Endothelial cell of umbilical vein (primary cell): ENCODE data around the gene SNX9. TPM values are rescaled to one million over a fixed set of nuclear protein-coding genes. Genes with fewer than 3 reads are reported as not detected.

ENCODE experiments used
- BruUV-seq: library from RNA; stranded (reverse); fragments of 400-500 nt; replicated peaks from 2 replicates; lab custom pipeline; 2021; lab: Mats Ljungman, UMichigan
- CTCF ChIA-PET: fragments of 300-600, 350-600 bp; sonication (Branson Sonifier 250); formaldehyde crosslinking; loops from one replicate; lab custom pipeline; 2021; ENCODE audit warnings: antibody characterized with exemption, inconsistent platforms; lab: Charles Lee
- POLR2A ChIA-PET: fragments of 300-600, 350-600 bp; sonication (Branson Sonifier 250); formaldehyde crosslinking; loops from one replicate; lab custom pipeline; 2021; ENCODE audit warnings: antibody characterized with exemption, inconsistent platforms; lab: Charles Lee
- DNase-seq: peaks from one replicate; pipeline ENCODE4 v3.0.0-alpha.2; 2011; ENCODE audit warnings: low read depth, low spot score
- FAIRE-seq: peaks from 2 replicates; lab custom pipeline; 2011; peaks lifted over from hg19 to GRCh38; lab: Jason Lieb, UNC
- H2AFZ ChIP-seq: 2 replicates; pipeline ENCODE4 v1.6.0; 2012; ENCODE audit warnings: low read depth, low read length, control low read depth, inconsistent platforms
- H3K27ac ChIP-seq: 2 replicates; pipeline ENCODE4 v1.5.1; 2011; ENCODE audit warnings: low read depth, mild to moderate bottlenecking, control low read depth, low read length, moderate library complexity; ENCODE audit not compliant: insufficient read depth
- H3K27me3 ChIP-seq, 2 experiments: 2 replicates each; pipeline versions ENCODE4 v1.6.0 to v1.6.1; 2011; ENCODE audit warnings: low read length in 2 of 2, mixed read lengths in 1 of 2; ENCODE audit not compliant: control insufficient read depth in 2 of 2, insufficient read depth in 2 of 2
- H3K36me3 ChIP-seq, 2 experiments: 2 replicates in 1 of 2; 3 replicates in 1 of 2; pipeline ENCODE4 v1.5.1; 2011; ENCODE audit warnings: low read length in 2 of 2, mild to moderate bottlenecking in 1 of 2, moderate library complexity in 1 of 2; ENCODE audit not compliant: control insufficient read depth in 2 of 2, insufficient read depth in 2 of 2; ENCODE audit errors: extremely low read depth in 1 of 2
- H3K4me1 ChIP-seq: 3 replicates; pipeline ENCODE4 v1.5.1; 2011; ENCODE audit warnings: mild to moderate bottlenecking, low read length; ENCODE audit not compliant: control insufficient read depth, insufficient read depth; ENCODE audit errors: extremely low read depth
- H3K4me2 ChIP-seq: 2 replicates; pipeline ENCODE4 v1.6.1; 2011; ENCODE audit warnings: low read length, control low read depth, mixed read lengths; ENCODE audit not compliant: insufficient read depth
- H3K4me3 ChIP-seq, 3 experiments: fragments of 200-600 bp in 1 of 3; sonication (generic), shearing (Covaris generic) in 1 of 3; replicated peaks in 1 of 3; 2 replicates each; pipeline ENCODE4 v1.5.1; 2011 to 2016; ENCODE audit warnings: control low read depth in 3 of 3, low read length in 3 of 3, mild to moderate bottlenecking in 2 of 3, inconsistent platforms in 1 of 3, low read depth in 1 of 3, moderate library complexity in 1 of 3; ENCODE audit not compliant: insufficient read depth in 1 of 3
- H3K79me2 ChIP-seq: 2 replicates; pipeline ENCODE4 v1.6.0; 2012; ENCODE audit warnings: low read length, inconsistent platforms; ENCODE audit not compliant: control insufficient read depth, insufficient read depth
- H3K9ac ChIP-seq: replicated peaks from 2 replicates; pipeline ENCODE3; 2011; ENCODE audit warnings: low read length, control low read depth; ENCODE audit not compliant: insufficient read depth; ENCODE audit errors: extremely low read depth
- H3K9me1 ChIP-seq: replicated peaks from 3 replicates; pipeline ENCODE4 v1.6.0; 2011; ENCODE audit warnings: mild to moderate bottlenecking, low read length; ENCODE audit not compliant: control insufficient read depth, insufficient read depth; ENCODE audit errors: extremely low read depth
- H3K9me3 ChIP-seq: replicated peaks from 2 replicates; pipeline ENCODE4 v1.5.1; 2012; ENCODE audit warnings: low read length, inconsistent platforms; ENCODE audit not compliant: control insufficient read depth, insufficient read depth
- H4K20me1 ChIP-seq: replicated peaks from 2 replicates; pipeline ENCODE3; 2011; ENCODE audit warnings: mild to moderate bottlenecking, low read length; ENCODE audit not compliant: control insufficient read depth, insufficient read depth; ENCODE audit errors: extremely low read depth
- CTCF ChIP-seq, 2 donors: IDR thresholded peaks; 1 replicate in 1 of 2; 2 replicates in 1 of 2; pipeline ENCODE4 v1.5.1; 2011; ENCODE audit warnings: low read length in 2 of 2, mild to moderate bottlenecking in 2 of 2, moderate library complexity in 2 of 2, control low read depth in 1 of 2, inconsistent platforms in 1 of 2, low read depth in 1 of 2; ENCODE audit not compliant: insufficient read depth in 1 of 2; ENCODE audit errors: extremely low read depth in 1 of 2
- EZH2 ChIP-seq: IDR thresholded peaks from 2 replicates; pipeline ENCODE4 v1.6.1; 2012; ENCODE audit warnings: borderline replicate concordance, low read depth, mild to moderate bottlenecking, moderate library complexity, low read length, inconsistent platforms; ENCODE audit not compliant: severe bottlenecking
- FOS ChIP-seq: IDR thresholded peaks from 2 replicates; pipeline ENCODE4 v1.6.1; 2011; ENCODE audit warnings: mild to moderate bottlenecking, low read length, moderate library complexity, borderline replicate concordance; ENCODE audit not compliant: insufficient read depth
- GATA2 ChIP-seq: IDR thresholded peaks from 2 replicates; pipeline ENCODE4 v1.7.0; 2011; ENCODE audit warnings: low read depth, mild to moderate bottlenecking, moderate library complexity, mixed read lengths, low read length; ENCODE audit not compliant: insufficient read length, insufficient read depth
- JUN ChIP-seq: IDR thresholded peaks from 2 replicates; pipeline ENCODE4 v1.6.1; 2011; ENCODE audit warnings: borderline replicate concordance, low read depth; ENCODE audit not compliant: insufficient read length, insufficient read depth
- MAX ChIP-seq: IDR thresholded peaks from 2 replicates; pipeline ENCODE4 v1.6.1; 2011; ENCODE audit not compliant: insufficient read depth, insufficient read length
- MYC ChIP-seq: IDR thresholded peaks from one replicate; pipeline ENCODE4 v1.6.1; 2011; ENCODE audit warnings: mild to moderate bottlenecking, low read depth, low read length
- POLR2A ChIP-seq: IDR thresholded peaks from 2 replicates; pipeline ENCODE4 v1.6.1; 2012; ENCODE audit warnings: low read depth, mild to moderate bottlenecking, control low read depth, low read length
- POLR2AphosphoS5 ChIP-seq: IDR thresholded peaks from 2 replicates; pipeline ENCODE4 v1.6.1; 2012; ENCODE audit warnings: low read depth, mild to moderate bottlenecking, control low read depth, low read length, moderate library complexity; ENCODE audit not compliant: insufficient read depth
- dilution Hi-C: fragments of 300-500 bp; cut with MboI; formaldehyde crosslinking; loops from one replicate; pipeline ENCODE4 v1.15.0; 2019; ENCODE audit warnings: low sequenced_read_pairs; ENCODE audit not compliant: extremely low pct_ligation_motif_present
- intact Hi-C: fragments of 100-400 bp; cut with micrococcal nuclease; formaldehyde crosslinking; loops from one replicate; pipeline ENCODE4 v1.10.0; 2022
- polyA plus RNA-seq, 4 experiments: library from polyadenylated mRNA; depleted of rRNA in 3 of 4; stranded (reverse) in 3 of 4; unstranded in 1 of 4; fragments of >200 nt; gene quantifications; 2 replicates each; pipeline versions ENCODE4 v1.2.1 to v1.2.3, GENCODE V29; 2011 to 2012; ENCODE audit warnings: missing spikeins in 1 of 4
- total RNA-seq: library from RNA; stranded (reverse); gene quantifications from 2 replicates; pipeline ENCODE4 v1.2.3, GENCODE V29; 2021

SNX9 gene
- total and polyA plus RNA-seq, 2 donors (not counting 3 experiments of a cell fraction or from before 2014, with no cell fraction given): 27.5 to 54.5 TPM

- dilution Hi-C loops (no loop called here), intact Hi-C loops (no loop called here)
- DNase-seq (no peak), FAIRE-seq (no peak)
- peaks cover 78% of the 10 kb centered on the region for H3K79me2 ChIP-seq
- H3K4me2 ChIP-seq: no peak overlapping the region
- no peaks in the 10 kb centered on the region for H3K9me1 ChIP-seq
- BruUV-seq: no TSS peak
- no peak for TF ChIP-seq MAX
- no peak for TF ChIP-seq EZH2
- no peak for TF ChIP-seq CTCF (IDR thresholded peaks at IDR 0.05; ENCODE audit: extremely low read depth in 1 of 2, insufficient read depth in 1 of 2, low read depth in 1 of 2, low read length in 2 of 2)
- TF ChIP-seq POLR2AphosphoS5: no peak
- TF ChIP-seq JUN: no peak
- no peak for TF ChIP-seq FOS
- TF ChIP-seq GATA2: no peak
- TF ChIP-seq POLR2A: no peak
- no peak for TF ChIP-seq MYC
- no peak overlapping the region for H3K27ac ChIP-seq
- ChIA-PET POLR2A (no interaction called here), CTCF (interaction anchor here (1.5 kb wide), 1 partner anchor 8 kb away, joined by 5 read pairs; no protein-coding TSS in a partner anchor)
- H4K20me1 ChIP-seq: peaks cover 10% of the 10 kb centered on the region
- H3K27me3 ChIP-seq: no peaks in the 10 kb centered on the region
- peaks cover 50% of the 10 kb centered on the region for H3K4me1 ChIP-seq
- no peaks in the 10 kb centered on the region for H3K9me3 ChIP-seq
- no peak overlapping the region for H2AFZ ChIP-seq
- H3K36me3 ChIP-seq: no peaks in the 10 kb centered on the region
- H3K4me3 ChIP-seq: no peak overlapping the region
- no peak overlapping the region for H3K9ac ChIP-seq
Observed at GRCh38 chr6:157864185-157864761, 41.2 kb downstream of the SNX9 start.
